Measurements from ENCODE around the gene HOXD13.

- TF ChIP-seq CTCF (IDR thresholded peaks at IDR 0.05; ENCODE audit: insufficient read depth, low read length, poor library complexity, severe bottlenecking) = no peak
- TF ChIP-seq EZH2phosphoT487 (conservative IDR thresholded peaks at IDR 0.05; ENCODE audit: low read length) = no peak
These were observed 29.6 kb downstream of the HOXD13 start for GRCh38 chr2:176122052-176122682.
